Caco-2 (cell line): ENCODE measurements around the gene MIA2. TPM values are rescaled to one million over a fixed set of nuclear protein-coding genes. Genes with fewer than 3 reads are reported as not detected.

Source experiments
- Bru-seq: library from RNA; stranded (reverse); fragments of 400-500 nt; gene quantifications from one replicate; lab custom pipeline; 2021; lab: Mats Ljungman, UMichigan
- BruChase-seq, 2 experiments: library from RNA; stranded (reverse); fragments of 400-500 nt; gene quantifications; one replicate each; lab custom pipeline; 2021; lab: Mats Ljungman, UMichigan
- BruUV-seq: library from RNA; stranded (reverse); fragments of 400-500 nt; replicated peaks from 2 replicates; lab custom pipeline; 2021; lab: Mats Ljungman, UMichigan
- CTCF ChIA-PET: fragments of 300-600 bp; sonication (Branson Sonifier 250); formaldehyde crosslinking; loops from one replicate; lab custom pipeline; 2022; ENCODE audit warnings: antibody characterized with exemption; lab: Charles Lee
- POLR2A ChIA-PET: fragments of 300-600 bp; sonication (Branson Sonifier 250); formaldehyde crosslinking; loops from one replicate; lab custom pipeline; 2022; ENCODE audit warnings: antibody characterized with exemption; lab: Charles Lee
- DNase-seq, 2 experiments: peaks; one replicate each; pipeline versions ENCODE4 v3.0.0 to v3.0.0-alpha.2; 2020 to 2022
- H3K27me3 ChIP-seq: replicated peaks from 2 replicates; pipeline ENCODE4 v1.6.0; 2011; ENCODE audit warnings: low read length; ENCODE audit not compliant: control insufficient read depth, insufficient read depth
- H3K36me3 ChIP-seq: 2 replicates; pipeline ENCODE4 v1.5.1; 2011; ENCODE audit warnings: low read length; ENCODE audit not compliant: control insufficient read depth, insufficient read depth
- H3K4me1 ChIP-seq: fragments of 250-450 bp; sonication (Bioruptor Pico); 2 replicates; pipeline ENCODE4 v1.5.1; 2020; ENCODE audit warnings: mild to moderate bottlenecking
- H3K4me3 ChIP-seq: 2 replicates; pipeline ENCODE4 v1.5.1; 2011; ENCODE audit warnings: low read depth, mild to moderate bottlenecking, control low read depth, low read length
- H3K9me3 ChIP-seq: fragments of 250-450 bp; sonication (Bioruptor Pico); 2 replicates; pipeline ENCODE4 v1.5.1; 2020; ENCODE audit warnings: mild to moderate bottlenecking, moderate library complexity
- H3K27ac Mint-ChIP-seq: one replicate; pipeline ENCODE4 v1.8.0; 2022; ENCODE audit warnings: mixed read lengths; ENCODE audit not compliant: unreplicated experiment
- H3K27me3 Mint-ChIP-seq: one replicate; pipeline ENCODE4 v1.8.0; 2022; ENCODE audit warnings: mixed read lengths; ENCODE audit not compliant: insufficient read depth, unreplicated experiment
- H3K36me3 Mint-ChIP-seq: one replicate; pipeline ENCODE4 v1.8.0; 2022; ENCODE audit warnings: mild to moderate bottlenecking, mixed read lengths; ENCODE audit not compliant: insufficient read depth, unreplicated experiment
- H3K4me1 Mint-ChIP-seq: one replicate; pipeline ENCODE4 v1.8.0; 2022; ENCODE audit warnings: low read depth, mixed read lengths; ENCODE audit not compliant: unreplicated experiment
- H3K4me3 Mint-ChIP-seq: one replicate; pipeline ENCODE4 v1.8.0; 2022; ENCODE audit warnings: mild to moderate bottlenecking, moderate library complexity, mixed read lengths; ENCODE audit not compliant: unreplicated experiment
- H3K9me3 Mint-ChIP-seq: one replicate; pipeline ENCODE4 v1.8.0; 2022; ENCODE audit warnings: mixed read lengths; ENCODE audit not compliant: unreplicated experiment
- intact Hi-C: fragments of 100-400 bp; cut with micrococcal nuclease; formaldehyde crosslinking; loops from one replicate; pipeline ENCODE4 v1.10.0; 2022; ENCODE audit not compliant: unreplicated experiment
- long read RNA-seq: library from polyadenylated mRNA; stranded (forward); transcript quantifications from one replicate; pipeline ENCODE4 v2.0.0, GENCODE V29; 2022
- total RNA-seq: library from RNA; stranded (reverse); gene quantifications from 2 replicates; pipeline ENCODE4 v1.2.3, GENCODE V29; 2022
- TF ChIP-seq, protein P1 (sequence below), 2 experiments: fragments of 200-600 bp in 1 of 2; IDR thresholded peaks; 1 replicate in 1 of 2; 2 replicates in 1 of 2; pipeline versions ENCODE4 v1.5.1 to v1.8.0; 2011 to 2022; ENCODE audit warnings: antibody characterized with exemption in 1 of 2, control low read depth in 1 of 2, inconsistent platforms in 1 of 2, low read depth in 1 of 2, low read length in 1 of 2, mild to moderate bottlenecking in 1 of 2, moderate library complexity in 1 of 2; ENCODE audit not compliant: insufficient read depth in 1 of 2, severe bottlenecking in 1 of 2, unreplicated experiment in 1 of 2

Gene MIA2, protein sequence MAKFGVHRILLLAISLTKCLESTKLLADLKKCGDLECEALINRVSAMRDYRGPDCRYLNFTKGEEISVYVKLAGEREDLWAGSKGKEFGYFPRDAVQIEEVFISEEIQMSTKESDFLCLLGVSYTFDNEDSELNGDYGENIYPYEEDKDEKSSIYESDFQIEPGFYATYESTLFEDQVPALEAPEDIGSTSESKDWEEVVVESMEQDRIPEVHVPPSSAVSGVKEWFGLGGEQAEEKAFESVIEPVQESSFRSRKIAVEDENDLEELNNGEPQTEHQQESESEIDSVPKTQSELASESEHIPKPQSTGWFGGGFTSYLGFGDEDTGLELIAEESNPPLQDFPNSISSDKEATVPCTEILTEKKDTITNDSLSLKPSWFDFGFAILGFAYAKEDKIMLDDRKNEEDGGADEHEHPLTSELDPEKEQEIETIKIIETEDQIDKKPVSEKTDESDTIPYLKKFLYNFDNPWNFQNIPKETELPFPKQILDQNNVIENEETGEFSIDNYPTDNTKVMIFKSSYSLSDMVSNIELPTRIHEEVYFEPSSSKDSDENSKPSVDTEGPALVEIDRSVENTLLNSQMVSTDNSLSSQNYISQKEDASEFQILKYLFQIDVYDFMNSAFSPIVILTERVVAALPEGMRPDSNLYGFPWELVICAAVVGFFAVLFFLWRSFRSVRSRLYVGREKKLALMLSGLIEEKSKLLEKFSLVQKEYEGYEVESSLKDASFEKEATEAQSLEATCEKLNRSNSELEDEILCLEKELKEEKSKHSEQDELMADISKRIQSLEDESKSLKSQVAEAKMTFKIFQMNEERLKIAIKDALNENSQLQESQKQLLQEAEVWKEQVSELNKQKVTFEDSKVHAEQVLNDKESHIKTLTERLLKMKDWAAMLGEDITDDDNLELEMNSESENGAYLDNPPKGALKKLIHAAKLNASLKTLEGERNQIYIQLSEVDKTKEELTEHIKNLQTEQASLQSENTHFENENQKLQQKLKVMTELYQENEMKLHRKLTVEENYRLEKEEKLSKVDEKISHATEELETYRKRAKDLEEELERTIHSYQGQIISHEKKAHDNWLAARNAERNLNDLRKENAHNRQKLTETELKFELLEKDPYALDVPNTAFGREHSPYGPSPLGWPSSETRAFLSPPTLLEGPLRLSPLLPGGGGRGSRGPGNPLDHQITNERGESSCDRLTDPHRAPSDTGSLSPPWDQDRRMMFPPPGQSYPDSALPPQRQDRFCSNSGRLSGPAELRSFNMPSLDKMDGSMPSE (N-terminal part only)
- total RNA-seq (60.4 and 71.5 TPM in 2 replicates), Bru-seq, nascent RNA (percentile 87 among the genes with signal in this experiment), BruChase-seq, experiment 1, labeled RNA remaining after a 2-hour chase (percentile 85 among the genes with signal in this experiment), BruChase-seq, experiment 2, labeled RNA remaining after a 6-hour chase (percentile 87 among the genes with signal in this experiment)
- long read RNA-seq, partial matches to known transcripts, result 9 of 64 reads
- long read RNA-seq, other reads (novel, unspliced or antisense), result 53 of 64 reads

DNA sequence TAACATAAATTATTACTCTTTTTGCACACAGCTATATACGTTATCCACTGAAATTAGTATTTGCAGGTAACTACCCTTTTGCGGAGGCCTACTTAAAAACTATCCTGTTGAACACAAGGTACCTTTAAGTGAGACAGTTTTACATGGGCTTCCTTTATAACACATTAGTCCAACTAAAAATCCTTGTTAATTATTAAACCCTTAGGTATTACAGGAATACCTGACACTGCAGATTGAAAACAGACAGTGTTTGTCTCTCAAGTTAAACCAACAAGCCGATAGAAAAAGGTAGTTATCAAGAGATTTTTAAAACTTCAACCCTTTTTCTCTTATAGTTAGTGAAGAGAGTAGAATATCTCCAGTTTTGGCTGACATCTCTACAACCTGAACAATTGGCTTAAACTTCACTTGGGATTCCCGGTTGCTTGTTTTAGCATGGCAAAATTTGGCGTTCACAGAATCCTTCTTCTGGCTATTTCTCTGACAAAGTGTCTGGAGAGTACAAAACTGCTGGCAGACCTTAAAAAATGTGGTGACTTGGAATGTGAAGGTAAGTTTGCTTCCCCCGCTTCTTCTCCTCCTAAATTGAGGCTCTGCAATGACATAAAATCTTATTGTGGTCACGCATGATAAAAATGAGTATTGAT lies at the start of gene MIA2:
Gene MIA2 (plus strand): TSS at position 236 of the 647 bp plus-strand sequence. CDS start 200 bp downstream, at position 436.
- Mint-ChIP-seq H3K9me3 (no peaks in the 10 kb centered on the region), H3K27ac (peak within 1 kb of the TSS; percentile 64), H3K36me3 (no peaks in the 10 kb centered on the region), H3K4me3 (peak within 1 kb of the TSS; percentile 79), H3K27me3 (no peaks in the 10 kb centered on the region), H3K4me1 (no peaks in the 10 kb centered on the region)
- peak in 1 of 2 experiments; percentile 17 for DNase-seq
- POLR2A ChIA-PET, result no interaction called here
- intact Hi-C loops, result loop anchor here (1.0 kb wide), 2 partner anchors 9 to 33 kb away; no protein-coding TSS in a partner anchor
- Histone ChIP-seq H3K36me3 (no peaks in the 10 kb centered on the region), H3K9me3 (no peaks in the 10 kb centered on the region), H3K4me3 (peak within 1 kb of the TSS; percentile 42), H3K4me1 (peaks cover 32% of the 10 kb centered on the region), H3K27me3 (no peaks in the 10 kb centered on the region)
- CTCF ChIA-PET, result no interaction called here
- no TSS peak for BruUV-seq
- TF ChIP-seq, protein P1, sequence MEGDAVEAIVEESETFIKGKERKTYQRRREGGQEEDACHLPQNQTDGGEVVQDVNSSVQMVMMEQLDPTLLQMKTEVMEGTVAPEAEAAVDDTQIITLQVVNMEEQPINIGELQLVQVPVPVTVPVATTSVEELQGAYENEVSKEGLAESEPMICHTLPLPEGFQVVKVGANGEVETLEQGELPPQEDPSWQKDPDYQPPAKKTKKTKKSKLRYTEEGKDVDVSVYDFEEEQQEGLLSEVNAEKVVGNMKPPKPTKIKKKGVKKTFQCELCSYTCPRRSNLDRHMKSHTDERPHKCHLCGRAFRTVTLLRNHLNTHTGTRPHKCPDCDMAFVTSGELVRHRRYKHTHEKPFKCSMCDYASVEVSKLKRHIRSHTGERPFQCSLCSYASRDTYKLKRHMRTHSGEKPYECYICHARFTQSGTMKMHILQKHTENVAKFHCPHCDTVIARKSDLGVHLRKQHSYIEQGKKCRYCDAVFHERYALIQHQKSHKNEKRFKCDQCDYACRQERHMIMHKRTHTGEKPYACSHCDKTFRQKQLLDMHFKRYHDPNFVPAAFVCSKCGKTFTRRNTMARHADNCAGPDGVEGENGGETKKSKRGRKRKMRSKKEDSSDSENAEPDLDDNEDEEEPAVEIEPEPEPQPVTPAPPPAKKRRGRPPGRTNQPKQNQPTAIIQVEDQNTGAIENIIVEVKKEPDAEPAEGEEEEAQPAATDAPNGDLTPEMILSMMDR (IDR thresholded peaks at IDR 0.05; ENCODE audit: insufficient read depth in 1 of 2, low read depth in 1 of 2, low read length in 1 of 2, severe bottlenecking in 1 of 2, unreplicated experiment in 1 of 2), result no peak

DNA sequence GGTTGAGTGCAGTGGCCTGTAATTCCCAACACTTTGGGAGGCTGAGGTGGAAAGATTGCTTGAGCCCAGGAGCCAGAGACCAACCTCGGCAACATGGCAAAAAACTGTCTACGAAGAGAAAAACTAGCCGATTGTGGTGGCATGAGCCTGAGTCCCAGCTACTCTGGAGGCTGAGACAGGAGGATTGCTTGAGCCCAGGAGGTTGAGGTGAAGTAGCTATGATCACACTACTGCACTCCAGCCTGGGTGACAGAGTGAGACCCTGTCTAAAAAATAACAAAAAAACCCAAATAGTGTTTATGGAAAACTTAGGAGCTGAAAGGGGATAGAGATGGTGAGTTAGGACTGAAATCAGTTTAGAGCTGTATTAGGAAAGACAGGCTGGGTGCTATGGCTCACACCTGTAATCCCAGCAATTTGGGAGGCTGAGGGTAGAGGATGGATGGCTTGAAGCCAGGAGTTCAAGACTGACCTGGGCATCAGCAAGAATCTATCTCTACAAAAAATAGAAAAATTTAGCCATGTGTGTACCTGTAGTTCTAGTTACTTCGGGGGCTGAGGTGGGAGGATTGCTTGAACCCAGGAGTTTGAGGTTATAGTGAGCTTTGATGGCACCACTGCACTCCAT lies 49.0 kb upstream of the MIA2 start:
- H3K4me1 Mint-ChIP-seq, result no peaks in the 10 kb centered on the region
- TF ChIP-seq, protein P1 (IDR thresholded peaks at IDR 0.05; ENCODE audit: insufficient read depth in 1 of 2, low read depth in 1 of 2, low read length in 1 of 2, severe bottlenecking in 1 of 2, unreplicated experiment in 1 of 2), result no peak
- H3K27me3 Mint-ChIP-seq, result no peaks in the 10 kb centered on the region
- no peak overlapping the region for H3K4me3 Mint-ChIP-seq
- H3K27me3 ChIP-seq, result no peaks in the 10 kb centered on the region
- peaks cover 21% of the 10 kb centered on the region for H3K36me3 Mint-ChIP-seq
- peaks cover 2% of the 10 kb centered on the region; the same call in 1 of the 2 replicates for H3K36me3 ChIP-seq
- no peak for DNase-seq
- H3K9me3 ChIP-seq, result no peaks in the 10 kb centered on the region
- H3K27ac Mint-ChIP-seq, result peak overlapping the region; percentile 14
- no peaks in the 10 kb centered on the region for H3K9me3 Mint-ChIP-seq
- no TSS peak for BruUV-seq
- ChIA-PET POLR2A (interaction anchor here (0.6 kb wide), 1 partner anchor 20 kb away, joined by 3 read pairs; no protein-coding TSS in a partner anchor), CTCF (no interaction called here)
- H3K4me3 ChIP-seq, result no peak overlapping the region
- intact Hi-C loops, result loop anchor here (1.0 kb wide), 1 partner anchor 19 kb away; no protein-coding TSS in a partner anchor
- H3K4me1 ChIP-seq, result no peaks in the 10 kb centered on the region
